DOHH2 (cell line): ENCODE data around the gene DNMT3A.

ENCODE experiments used
- CTCF ChIP-seq: fragments of 200-600 bp; sonication (generic); IDR thresholded peaks from one replicate; pipeline ENCODE4 v1.5.1; 2014; ENCODE audit warnings: antibody characterized with exemption, mild to moderate bottlenecking, low read depth, low read length; ENCODE audit not compliant: poor library complexity, severe bottlenecking
- EZH2phosphoT487 ChIP-seq: fragments of 200-600 bp; sonication (generic); IDR thresholded peaks from 2 replicates; pipeline ENCODE4 v1.6.1; 2017; ENCODE audit warnings: borderline replicate concordance, mild to moderate bottlenecking, antibody characterized with exemption, low read length, moderate library complexity, mixed read lengths

- no peak for TF ChIP-seq CTCF
- no peak for TF ChIP-seq EZH2phosphoT487
Observed at GRCh38 chr2:25281522-25281921, 60.2 kb downstream of the DNMT3A start.
